Osteoblast (primary cell): ENCODE data around the gene TEX2. TPM values are rescaled to one million over a fixed set of nuclear protein-coding genes. Genes with fewer than 3 reads are reported as not detected.

ENCODE experiments used
- DNase-seq: peaks from one replicate; pipeline ENCODE4 v3.0.0; 2011; ENCODE audit warnings: low spot score, mixed read lengths; ENCODE audit not compliant: insufficient read length; ENCODE audit errors: missing footprints
- H2AFZ ChIP-seq: 2 replicates; pipeline ENCODE4 v1.6.0; 2011; ENCODE audit warnings: mild to moderate bottlenecking, low read length
- H3K27ac ChIP-seq: 2 replicates; pipeline ENCODE4 v1.5.1; 2011; ENCODE audit warnings: mild to moderate bottlenecking, low read depth, low read length, moderate library complexity
- H3K27me3 ChIP-seq: 2 replicates; pipeline ENCODE4 v1.6.0; 2012; ENCODE audit warnings: mild to moderate bottlenecking, control low read depth, inconsistent platforms, low read length, moderate library complexity; ENCODE audit not compliant: insufficient read depth
- H3K36me3 ChIP-seq: 2 replicates; pipeline ENCODE4 v1.5.1; 2011; ENCODE audit warnings: mild to moderate bottlenecking, low read length, control low read depth, moderate library complexity; ENCODE audit not compliant: insufficient read depth
- H3K4me1 ChIP-seq: 2 replicates; pipeline ENCODE4 v1.5.1; 2011; ENCODE audit warnings: mild to moderate bottlenecking, low read length, control low read depth, moderate library complexity; ENCODE audit not compliant: insufficient read depth
- H3K4me2 ChIP-seq: 2 replicates; pipeline ENCODE4 v1.6.0; 2011; ENCODE audit warnings: mild to moderate bottlenecking, low read length; ENCODE audit not compliant: insufficient read depth
- H3K4me3 ChIP-seq: fragments of 200-600 bp; sonication (generic); 3 replicates; pipeline ENCODE4 v1.5.1; 2012; ENCODE audit warnings: mild to moderate bottlenecking, low read length, inconsistent platforms; ENCODE audit not compliant: insufficient read depth
- H3K79me2 ChIP-seq: 2 replicates; pipeline ENCODE4 v1.6.0; 2012; ENCODE audit warnings: mild to moderate bottlenecking, low read length, control low read depth, inconsistent platforms; ENCODE audit not compliant: insufficient read depth
- H3K9me3 ChIP-seq: 2 replicates; pipeline ENCODE4 v1.5.1; 2011; ENCODE audit warnings: low read depth, low read length, control low read depth
- H4K20me1 ChIP-seq: 2 replicates; pipeline ENCODE4 v1.6.0; 2012; ENCODE audit warnings: mild to moderate bottlenecking, low read length, control low read depth; ENCODE audit not compliant: insufficient read depth
- CTCF ChIP-seq: IDR thresholded peaks from 2 replicates; pipeline ENCODE4 v1.5.1; 2011; ENCODE audit warnings: mild to moderate bottlenecking, low read depth, low read length, moderate library complexity; ENCODE audit errors: extremely low read depth
- total RNA-seq: library from RNA; depleted of rRNA; stranded (reverse); fragments of >200 nt; gene quantifications from 2 replicates; pipeline ENCODE4 v1.2.3, GENCODE V29; 2012

TEX2 gene
- total RNA-seq, 1 donor, result 17.7 TPM

- H4K20me1 ChIP-seq, result peaks cover 2% of the 10 kb centered on the region
- no peak for DNase-seq
- TF ChIP-seq CTCF, result no peak
- H3K27ac ChIP-seq, result no peak overlapping the region
- H3K4me1 ChIP-seq, result peaks cover 43% of the 10 kb centered on the region
- H3K9me3 ChIP-seq, result no peaks in the 10 kb centered on the region
- no peak overlapping the region for H3K4me3 ChIP-seq
- peaks cover 17% of the 10 kb centered on the region for H3K79me2 ChIP-seq
- no peak overlapping the region for H3K4me2 ChIP-seq
- H3K36me3 ChIP-seq, result no peaks in the 10 kb centered on the region
- no peak overlapping the region for H2AFZ ChIP-seq
- no peaks in the 10 kb centered on the region for H3K27me3 ChIP-seq
These were observed 64.5 kb downstream of the TEX2 start for GRCh38 chr17:64198331-64199090.

- no peak overlapping the region for H3K4me3 ChIP-seq
- no peak overlapping the region for H2AFZ ChIP-seq
- H3K27me3 ChIP-seq, result no peaks in the 10 kb centered on the region
- DNase-seq, result peak; percentile 70
- TF ChIP-seq CTCF, result no peak
- H3K9me3 ChIP-seq, result no peaks in the 10 kb centered on the region
- H3K4me2 ChIP-seq, result peak overlapping the region; percentile 33
- peaks cover 6% of the 10 kb centered on the region for H3K36me3 ChIP-seq
- H3K4me1 ChIP-seq, result peaks cover 24% of the 10 kb centered on the region
- H4K20me1 ChIP-seq, result peaks cover 5% of the 10 kb centered on the region
- H3K27ac ChIP-seq, result peak overlapping the region; percentile 12
- peaks cover 9% of the 10 kb centered on the region for H3K79me2 ChIP-seq
These were observed 66.5 kb downstream of the TEX2 start for GRCh38 chr17:64196601-64197000.

- H3K27me3 ChIP-seq, result no peaks in the 10 kb centered on the region
- H3K4me2 ChIP-seq, result no peak overlapping the region
- no peak overlapping the region for H2AFZ ChIP-seq
- H4K20me1 ChIP-seq, result peaks cover 2% of the 10 kb centered on the region
- no peak overlapping the region for H3K4me3 ChIP-seq
- DNase-seq, result no peak
- no peak overlapping the region for H3K27ac ChIP-seq
- peaks cover 2% of the 10 kb centered on the region for H3K79me2 ChIP-seq
- no peak for TF ChIP-seq CTCF
- peaks cover 14% of the 10 kb centered on the region for H3K36me3 ChIP-seq
- peaks cover 9% of the 10 kb centered on the region for H3K4me1 ChIP-seq
- H3K9me3 ChIP-seq, result no peaks in the 10 kb centered on the region
These were observed 69.5 kb downstream of the TEX2 start for GRCh38 chr17:64193561-64193960.

- no peak for DNase-seq
- Histone ChIP-seq H3K4me3 (no peak overlapping the region), H3K36me3 (peaks cover 14% of the 10 kb centered on the region), H3K9me3 (no peaks in the 10 kb centered on the region), H3K79me2 (no peaks in the 10 kb centered on the region), H4K20me1 (peaks cover 2% of the 10 kb centered on the region), H2AFZ (no peak overlapping the region), H3K4me1 (peaks cover 9% of the 10 kb centered on the region), H3K4me2 (no peak overlapping the region), H3K27me3 (no peaks in the 10 kb centered on the region), H3K27ac (no peak overlapping the region)
- no peak for TF ChIP-seq CTCF
These were observed 70.5 kb downstream of the TEX2 start for GRCh38 chr17:64192589-64192988.
